Islet precursor cell (in vitro differentiated cells): ENCODE results near the gene DGUOK.
"Not testable (repeated sequence)": the region's sequence is repeated elsewhere in the genome, so short reads cannot be mapped to it uniquely, and the experiment has no call there.

Source experiments
- DNase-seq: peaks from one replicate; pipeline ENCODE4 v3.0.0-alpha.2; 2018

Gene DGUOK

GRCh38 chr2:73922681-73923080, 4.0 kb upstream of the DGUOK start:
- no peak for DNase-seq

DNA sequence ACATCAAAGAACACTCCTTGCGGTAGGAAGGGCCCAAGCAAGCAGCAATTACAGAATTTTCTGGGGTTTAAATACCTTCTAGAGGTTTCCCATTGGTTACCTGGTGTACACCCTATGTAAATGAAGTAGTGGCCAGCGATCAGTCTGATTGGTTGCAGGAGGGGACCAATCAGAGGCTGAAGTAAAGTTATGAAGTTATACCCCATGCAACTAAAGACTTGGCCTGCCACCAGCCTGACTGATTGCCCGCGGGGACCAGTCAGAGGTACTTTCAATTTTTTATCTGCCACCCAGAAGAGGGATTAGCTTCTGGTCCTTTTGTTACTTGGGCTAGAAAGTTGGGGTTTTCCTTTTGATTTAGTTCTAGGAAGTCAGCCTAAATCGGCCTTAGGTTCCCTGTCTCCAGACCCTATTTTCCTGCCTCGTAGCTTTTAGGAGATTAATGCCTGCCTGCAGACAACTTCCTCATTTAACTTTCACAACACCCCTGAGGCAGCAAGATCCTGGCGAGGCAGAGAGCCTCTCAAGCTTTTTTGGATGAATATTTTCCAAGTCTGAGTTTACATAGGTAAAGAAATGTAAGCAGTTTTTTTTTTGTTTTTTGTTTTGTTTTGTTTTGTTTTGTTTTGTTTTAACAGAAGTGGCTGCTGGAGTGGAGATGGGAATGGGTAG, 1.5 kb upstream of the DGUOK start:
- DNase-seq, result no peak

GRCh38 chr2:73925853-73926492, 707 bp upstream of the DGUOK start:
- DNase-seq, result no peak

DNA sequence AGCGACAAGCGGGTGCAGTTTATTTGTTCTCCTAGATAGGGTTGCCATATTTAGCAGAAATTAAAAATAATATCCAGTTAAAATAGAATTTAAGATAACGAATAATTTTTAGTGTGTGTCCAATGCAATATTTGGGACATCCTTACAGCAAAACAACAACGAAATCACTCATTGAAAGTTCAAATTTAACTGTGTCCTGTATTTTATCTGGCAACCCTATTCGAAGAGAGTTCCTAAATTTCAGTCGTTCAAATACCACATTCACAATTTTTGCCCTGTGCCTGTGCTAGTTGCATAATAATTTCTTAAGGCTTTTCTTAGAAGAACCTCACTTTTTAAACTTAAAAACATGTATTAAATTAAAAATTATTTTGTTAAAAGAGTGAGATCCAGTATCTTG, 664 bp downstream of the DGUOK start:
- no peak for DNase-seq

- no peak for DNase-seq
Measured at GRCh38 chr2:73928963-73929347, 2.3 kb downstream of the DGUOK start.

- no peak for DNase-seq
Measured at GRCh38 chr2:73930386-73930785, 3.7 kb downstream of the DGUOK start.

- no peak for DNase-seq
Measured at GRCh38 chr2:73931531-73932500, 5.1 kb downstream of the DGUOK start.

GRCh38 chr2:73933194-73933593, 6.5 kb downstream of the DGUOK start:
- DNase-seq, result no peak

- no peak for DNase-seq
Measured at GRCh38 chr2:73935641-73936040, 9.0 kb downstream of the DGUOK start.

DNA sequence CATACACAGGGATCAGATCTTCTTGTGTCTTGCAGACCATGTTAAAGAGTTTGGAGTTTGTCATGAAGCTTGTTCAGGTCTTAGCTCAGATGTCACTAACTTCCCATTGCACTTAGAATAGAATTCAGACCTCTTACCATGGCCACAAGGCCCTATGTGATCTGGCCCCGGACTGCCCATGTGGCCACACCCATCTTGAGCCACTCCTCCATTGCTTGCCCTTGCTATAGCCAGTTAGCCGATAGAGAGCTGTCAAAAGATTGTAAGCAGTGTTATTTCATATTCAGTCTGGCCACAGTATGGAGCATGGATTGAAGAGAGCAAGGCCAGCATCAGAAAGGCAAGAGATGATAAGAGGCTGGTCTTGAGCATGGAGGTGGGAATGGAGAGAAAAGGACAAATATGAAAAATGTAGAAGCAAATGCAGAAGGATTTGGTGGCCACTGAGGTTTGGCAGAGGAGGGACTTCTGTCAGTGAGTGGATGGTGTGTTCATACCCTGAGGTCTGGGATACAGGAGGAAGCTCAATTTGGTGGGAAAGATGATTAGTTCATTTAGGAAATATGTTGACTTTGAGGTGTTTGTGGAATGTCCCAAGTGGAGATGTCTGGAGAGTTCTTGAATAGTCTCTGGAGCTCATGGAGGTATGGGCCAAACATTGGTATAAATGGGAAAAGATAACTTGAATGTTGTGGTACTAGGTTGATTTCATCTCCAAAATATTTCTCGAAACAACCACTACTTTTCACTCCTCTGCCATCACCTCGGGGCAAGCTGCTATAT, 10.6 kb downstream of the DGUOK start:
- no peak for DNase-seq

DNA sequence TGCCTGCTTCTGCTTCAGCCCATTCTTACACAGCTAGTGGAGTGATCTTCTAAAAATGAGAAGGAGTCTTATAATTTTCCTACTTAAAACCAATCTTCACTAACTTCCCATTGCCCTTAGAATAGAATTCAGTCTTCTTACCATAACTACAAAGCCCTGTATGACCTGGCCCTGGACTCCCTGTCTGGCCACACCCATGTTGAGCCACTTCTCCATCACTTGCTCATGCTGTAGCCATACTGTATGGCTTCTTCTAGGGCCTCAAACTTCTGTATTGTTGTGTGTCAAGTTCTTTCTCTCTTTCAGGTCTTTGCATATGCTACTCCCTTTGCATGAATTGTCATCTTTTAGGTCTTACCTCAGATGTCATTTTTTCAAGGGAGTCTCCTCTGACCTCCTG, 11.2 kb downstream of the DGUOK start:
- no peak for DNase-seq

- no peak for DNase-seq
Measured at GRCh38 chr2:73938718-73939352, 12.2 kb downstream of the DGUOK start.

DNA sequence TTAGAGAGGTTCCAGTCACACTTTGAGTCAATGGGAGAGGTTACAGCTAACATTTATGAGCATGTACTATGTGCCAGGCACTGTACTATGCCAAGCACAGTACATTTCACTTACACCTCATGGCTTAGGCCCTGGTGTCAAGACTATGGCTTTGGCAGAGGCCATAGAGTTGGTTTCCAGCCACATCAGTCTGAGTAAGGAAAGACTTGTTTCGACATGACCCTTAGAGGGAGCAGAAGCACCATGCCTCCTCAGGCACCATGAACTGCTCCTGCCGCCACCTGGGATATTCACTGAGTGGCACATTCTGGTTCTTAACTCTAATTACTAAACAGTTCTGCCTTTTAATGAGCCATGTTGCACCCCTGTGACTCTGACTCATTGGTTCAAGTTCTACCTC, 12.7 kb downstream of the DGUOK start:
- DNase-seq, result peak; percentile 59

GRCh38 chr2:73940066-73940465, 13.4 kb downstream of the DGUOK start:
- DNase-seq, result not testable (repeated sequence)

DNA sequence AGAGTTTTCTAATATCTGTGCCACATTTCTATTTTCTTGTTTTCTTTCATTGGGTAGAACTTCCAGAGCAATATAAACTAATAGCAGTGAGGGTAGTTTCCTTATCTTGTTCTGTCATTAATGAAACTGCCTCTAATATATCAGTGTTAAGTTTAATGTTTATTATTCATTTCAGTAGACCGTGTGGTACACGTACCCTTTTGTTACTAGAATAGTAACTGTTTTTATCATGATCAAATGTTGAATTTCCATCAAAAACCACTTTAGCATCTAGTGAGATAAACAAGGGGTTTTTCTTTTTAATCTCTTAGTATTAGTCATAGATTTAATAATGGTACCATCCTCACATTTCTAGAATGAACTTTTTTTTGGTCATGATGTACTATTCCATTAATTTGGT, 16.0 kb downstream of the DGUOK start:
- DNase-seq, result no peak

- no peak for DNase-seq
Measured at GRCh38 chr2:73944714-73945113, 18.0 kb downstream of the DGUOK start.

- no peak for DNase-seq
Measured at GRCh38 chr2:73946215-73946614, 19.5 kb downstream of the DGUOK start.

DNA sequence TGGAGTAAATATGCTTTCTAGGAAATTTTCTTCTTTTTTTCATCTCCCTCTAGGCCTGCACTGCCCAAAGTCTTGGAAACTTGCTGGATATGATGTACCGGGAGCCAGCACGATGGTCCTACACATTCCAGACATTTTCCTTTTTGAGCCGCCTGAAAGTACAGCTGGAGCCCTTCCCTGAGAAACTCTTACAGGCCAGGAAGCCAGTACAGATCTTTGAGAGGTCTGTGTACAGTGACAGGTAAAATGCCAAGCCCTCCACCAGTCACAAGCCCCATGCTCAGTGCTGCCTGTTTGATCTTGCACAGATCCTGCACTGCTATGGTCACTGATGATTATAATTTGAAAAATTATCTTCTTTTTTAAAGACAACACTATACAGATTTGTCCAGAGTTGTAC, 20.0 kb downstream of the DGUOK start:
- DNase-seq, result no peak

DNA sequence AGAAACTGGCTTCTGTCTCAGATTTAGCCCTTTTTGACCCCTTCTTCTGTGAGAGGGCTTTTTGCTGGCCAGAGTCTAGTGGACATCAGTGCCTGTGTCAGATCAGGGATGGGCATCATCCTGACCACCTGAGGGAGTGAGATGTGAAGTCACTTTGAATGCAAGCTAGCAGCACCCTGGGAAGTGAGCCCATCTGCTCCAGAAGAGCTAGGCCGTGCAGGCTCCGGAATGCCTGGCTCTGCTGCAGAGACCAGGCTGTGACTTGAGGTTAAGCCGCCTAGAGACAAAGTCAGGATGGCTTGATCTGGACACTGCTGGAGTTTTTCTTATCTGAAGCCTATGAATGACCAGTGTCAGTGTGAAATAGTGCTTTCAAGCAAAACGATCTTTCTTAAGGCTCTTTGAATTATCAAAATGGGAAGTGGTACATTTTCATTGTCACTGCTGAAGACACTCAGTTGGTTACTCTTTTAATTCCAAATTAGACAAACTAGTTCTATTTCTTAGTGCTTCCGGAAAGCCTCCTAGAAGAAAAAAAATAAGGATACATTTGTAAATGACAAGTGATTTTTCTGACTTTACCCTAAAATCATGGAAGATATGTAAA, 20.8 kb downstream of the DGUOK start:
- DNase-seq, result no peak

GRCh38 chr2:73949802-73950201, 23.1 kb downstream of the DGUOK start:
- DNase-seq, result no peak

DNA sequence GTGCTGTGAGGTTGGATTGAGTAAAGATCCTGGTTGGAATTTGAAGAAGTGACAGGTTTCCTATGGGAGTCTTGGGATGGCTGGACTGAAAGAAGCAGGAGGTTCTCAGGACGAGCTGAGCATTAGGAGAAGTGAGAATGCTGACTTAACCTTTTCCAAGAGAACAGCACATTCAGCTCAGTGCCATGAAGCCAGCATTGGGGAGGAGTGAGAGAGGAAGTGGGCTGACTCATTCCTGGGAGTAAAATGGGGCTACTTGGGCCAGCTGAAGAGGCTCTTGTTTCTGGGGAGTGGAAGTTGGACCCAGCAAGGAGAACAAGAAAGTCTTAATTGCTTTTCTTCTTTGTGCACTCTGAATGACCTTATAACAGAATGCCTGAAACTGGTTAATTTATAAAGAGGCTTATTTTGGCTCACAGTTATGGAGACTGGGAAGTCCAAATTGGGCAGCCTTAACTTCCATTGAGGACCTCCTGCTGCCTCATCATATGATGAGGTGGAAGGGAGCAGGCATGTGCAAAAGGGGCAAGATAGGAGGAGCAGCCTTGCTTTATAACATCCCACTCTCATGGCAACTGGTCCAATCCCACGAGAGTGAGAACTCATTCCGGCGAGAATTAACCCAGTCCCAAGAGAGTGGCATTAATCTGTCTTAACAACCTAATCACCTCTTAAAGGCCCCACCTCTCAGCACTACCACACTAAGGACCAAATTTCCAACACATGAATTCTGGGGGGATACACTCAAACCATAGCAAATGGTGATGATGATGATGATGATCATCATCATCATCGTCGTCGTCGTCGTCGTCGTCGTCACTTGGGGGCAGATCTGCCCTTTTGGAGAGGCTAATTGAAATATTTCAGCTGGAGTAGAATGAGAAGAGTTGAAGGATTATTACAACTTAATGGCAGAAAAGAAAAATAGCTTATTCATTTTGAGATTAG, 26.1 kb downstream of the DGUOK start:
- no peak for DNase-seq
